Endometrial microvascular endothelial cells (primary cell): Measurements from ENCODE around the gene OSBPL3. TPM values are rescaled to one million over a fixed set of nuclear protein-coding genes. Genes with fewer than 3 reads are reported as not detected.

Experiments
- in situ Hi-C: cut with HindIII; loops from 2 replicates; pipeline ENCODE4 v1.10.0; 2017; ENCODE audit warnings: low sequenced_read_pairs, low pct_unique_long_range_greater_than_20kb; ENCODE audit errors: inconsistent ontology term
- total RNA-seq: library from RNA; depleted of rRNA; stranded (reverse); fragments of >200 nt; gene quantifications from one replicate; pipeline ENCODE4 v1.2.3, GENCODE V29; 2015; ENCODE audit errors: inconsistent ontology term

The OSBPL3 gene
- total RNA-seq, 1 donor from 2014 or later: 20.3 TPM

DNA sequence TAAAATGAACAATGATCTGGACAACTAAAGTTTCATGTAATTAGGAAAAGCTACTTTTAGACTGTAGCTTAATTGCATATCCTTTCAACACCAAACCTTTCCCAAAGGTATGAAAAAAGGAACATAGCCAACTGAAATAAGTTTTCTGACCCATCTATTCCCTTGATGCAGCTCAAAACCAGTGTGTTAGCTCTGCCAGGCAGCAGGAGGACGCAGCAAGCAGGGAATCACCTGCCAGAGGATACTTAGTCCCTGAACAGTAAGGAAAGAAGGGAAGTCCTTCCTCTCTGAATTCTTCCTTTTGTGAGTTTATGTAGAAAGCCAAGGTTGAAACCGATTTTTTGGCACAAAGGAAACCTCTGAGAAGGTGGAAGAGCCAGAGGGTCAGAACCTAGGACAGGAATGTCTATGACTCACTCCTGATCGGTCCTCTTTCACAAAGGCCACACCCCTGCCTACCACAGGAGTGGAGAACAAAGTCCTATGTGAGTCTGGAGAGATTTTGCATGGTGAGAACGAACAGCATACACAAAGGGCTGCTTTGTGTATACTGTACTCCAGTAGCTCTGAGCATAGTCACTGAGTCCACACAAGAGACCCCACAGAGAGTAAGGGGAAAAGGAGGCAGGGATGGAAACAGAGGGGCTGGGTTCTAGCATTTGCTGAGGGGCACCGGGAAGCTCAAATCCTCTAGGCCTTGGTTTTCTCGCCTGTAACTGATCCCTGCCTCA, 153.9 kb downstream of the OSBPL3 start:
- in situ Hi-C loops: no loop called here

GRCh38 chr7:24825381-24825794, 154.6 kb downstream of the OSBPL3 start:
- in situ Hi-C loops: no loop called here

- in situ Hi-C loops: no loop called here
These were observed 155.1 kb downstream of the OSBPL3 start for GRCh38 chr7:24824896-24825295.

DNA sequence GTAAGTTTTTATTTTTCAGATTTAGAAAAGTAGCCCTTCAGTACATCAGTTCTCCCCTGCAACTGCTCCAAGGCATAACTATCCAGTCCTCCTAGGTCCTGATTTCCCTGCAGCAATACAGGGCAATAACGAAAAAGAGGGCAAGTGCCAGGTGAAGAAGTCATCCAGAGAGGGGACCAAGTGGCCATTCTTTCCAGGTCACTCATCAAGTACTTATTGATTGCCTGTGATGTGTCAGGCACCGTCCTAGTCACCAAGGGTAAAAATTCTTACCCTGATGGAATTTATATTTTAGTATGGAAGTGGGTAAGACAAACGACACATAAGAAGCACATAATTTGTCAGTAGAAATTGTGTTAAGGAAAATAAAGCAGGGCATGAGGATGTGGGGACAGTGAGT, 155.6 kb downstream of the OSBPL3 start:
- in situ Hi-C loops: no loop called here

GRCh38 chr7:24821754-24822054, 158.3 kb downstream of the OSBPL3 start:
- in situ Hi-C loops: no loop called here

- in situ Hi-C loops: no loop called here
These were observed 158.8 kb downstream of the OSBPL3 start for GRCh38 chr7:24821045-24821753.

DNA sequence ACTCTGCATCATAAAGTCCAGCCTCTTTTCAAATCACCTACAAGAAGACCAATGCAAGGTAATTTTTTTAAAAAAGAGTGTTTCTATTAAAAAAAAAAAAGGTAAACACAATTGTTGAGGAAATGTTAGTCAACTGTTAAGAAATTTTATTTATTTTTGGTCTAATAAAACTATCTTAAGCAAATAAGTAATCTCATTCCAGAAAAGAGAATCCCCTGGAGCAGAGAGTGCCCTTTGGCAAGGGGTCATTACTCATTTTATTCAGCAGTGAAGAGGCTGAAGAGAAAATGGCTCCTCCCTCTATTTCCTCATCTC, 159.3 kb downstream of the OSBPL3 start:
- in situ Hi-C loops: no loop called here

- in situ Hi-C loops: no loop called here
These were observed 159.9 kb downstream of the OSBPL3 start for GRCh38 chr7:24819916-24820689.

GRCh38 chr7:24817339-24817738, 162.6 kb downstream of the OSBPL3 start:
- in situ Hi-C loops: no loop called here

GRCh38 chr7:24816868-24817267, 163.1 kb downstream of the OSBPL3 start:
- in situ Hi-C loops: no loop called here

GRCh38 chr7:24812305-24812945, 167.6 kb downstream of the OSBPL3 start:
- in situ Hi-C loops: no loop called here

DNA sequence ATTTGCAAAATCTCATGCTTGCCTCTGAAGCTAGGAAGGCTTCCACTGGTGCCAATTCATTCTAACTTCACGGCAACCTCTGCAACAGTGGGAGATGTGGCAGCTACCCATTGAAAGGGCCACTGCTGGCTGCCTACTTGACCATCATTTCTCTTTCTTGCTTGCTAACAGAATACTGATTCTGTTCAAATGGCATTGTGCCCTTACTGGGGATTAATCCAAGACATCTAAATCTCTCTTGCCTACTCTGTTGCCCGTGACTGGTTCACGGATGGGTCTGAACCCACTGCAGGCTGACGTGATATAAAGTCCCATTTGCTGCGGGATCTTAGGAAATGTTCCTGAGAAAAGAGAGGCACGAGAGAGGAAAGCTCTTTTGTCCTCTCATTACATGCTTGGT, 171.5 kb downstream of the OSBPL3 start:
- in situ Hi-C loops: no loop called here

DNA sequence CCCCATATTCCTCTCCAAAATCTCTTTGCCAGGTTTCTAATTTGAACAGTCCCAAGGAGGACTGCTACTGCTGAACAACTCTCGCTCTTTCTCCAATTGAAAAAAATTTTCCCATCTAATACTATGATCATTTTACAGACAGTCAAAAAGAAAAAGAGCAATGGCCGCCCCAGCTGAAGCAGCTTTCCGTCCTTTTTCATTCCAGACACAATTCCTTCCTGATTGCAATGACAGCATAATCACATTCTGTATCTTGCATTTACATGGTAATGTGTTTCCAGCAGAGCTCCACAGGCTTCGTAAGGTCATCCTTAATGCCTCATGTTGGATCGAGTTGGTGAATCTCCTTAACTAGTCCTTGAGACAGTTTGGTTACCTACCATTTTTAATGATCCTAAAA, 177.7 kb downstream of the OSBPL3 start:
- in situ Hi-C loops: no loop called here

DNA sequence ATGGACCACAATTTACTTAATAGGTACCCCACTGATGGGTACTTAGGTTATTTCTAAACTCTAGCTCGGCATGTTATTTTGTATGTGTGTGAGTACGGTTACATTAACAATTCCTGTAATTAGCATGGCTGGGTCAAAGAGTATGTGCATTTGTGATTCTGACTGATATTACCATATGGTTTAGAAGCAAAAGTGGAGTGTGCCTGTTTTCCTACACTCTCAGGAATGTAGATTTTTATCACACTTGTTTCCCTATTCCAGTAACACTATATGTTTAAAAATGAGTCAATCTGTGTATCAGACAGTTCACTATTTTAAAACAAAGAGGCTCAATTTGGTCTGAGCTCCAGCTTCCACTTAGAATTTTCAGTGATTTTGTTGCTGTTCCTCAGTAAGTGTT, 178.1 kb downstream of the OSBPL3 start:
- in situ Hi-C loops: no loop called here

- in situ Hi-C loops: no loop called here
These were observed 179.3 kb downstream of the OSBPL3 start for GRCh38 chr7:24800667-24801066.

- in situ Hi-C loops: no loop called here
These were observed 179.9 kb downstream of the OSBPL3 start for GRCh38 chr7:24800073-24800472.

- in situ Hi-C loops: no loop called here
These were observed 180.5 kb downstream of the OSBPL3 start for GRCh38 chr7:24799506-24799905.

GRCh38 chr7:24798261-24798660, 181.7 kb downstream of the OSBPL3 start:
- in situ Hi-C loops: no loop called here

GRCh38 chr7:24797270-24797669, 182.7 kb downstream of the OSBPL3 start:
- in situ Hi-C loops: no loop called here

- in situ Hi-C loops: no loop called here
These were observed 184.6 kb downstream of the OSBPL3 start for GRCh38 chr7:24795407-24795767.
